C1 segment of cervical spinal cord (tissue), 14 donors: ENCODE measurements around the gene CKLF.
"Not testable (repeated sequence)": the region's sequence is repeated elsewhere in the genome, so short reads cannot be mapped to it uniquely, and the experiment has no call there.

Source experiments
- DNase-seq, 14 donors: peaks; one replicate each; lab custom pipeline; 2025; lab: John Stamatoyannopoulos, UW

The CKLF gene

GRCh38 chr16:66542396-66542795 is 10.0 kb upstream of the CKLF start:
- no peak for DNase-seq

GRCh38 chr16:66543541-66543940 is 8.8 kb upstream of the CKLF start:
- DNase-seq, result no peak

- DNase-seq, result no peak
Observed at GRCh38 chr16:66544016-66544757, 8.2 kb upstream of the CKLF start.

GRCh38 chr16:66547101-66547989 is 5.0 kb upstream of the CKLF start:
- DNase-seq, result no peak

- DNase-seq, result peak in 2 of 14 donors; percentile 20 to 27
Observed at GRCh38 chr16:66548068-66548467, 4.3 kb upstream of the CKLF start.

GRCh38 chr16:66548868-66549267 is 3.5 kb upstream of the CKLF start:
- DNase-seq, result peak in 1 of 14 donors; percentile 28

GRCh38 chr16:66549284-66550131 is 2.9 kb upstream of the CKLF start, which contains the start of gene TK2:
TK2 (minus strand) TSS chr16:66550122; CDS start chr16:66550061, 61 bp downstream.
- peak in 12 of 14 donors; percentile 44 to 83 (median 66) for DNase-seq

- DNase-seq, result peak in 4 of 14 donors; percentile 9 to 21 (median 15)
Observed at GRCh38 chr16:66551348-66551759, 1.0 kb upstream of the CKLF start.

- DNase-seq, result peak in 3 of 14 donors; percentile 52 to 75 (median 65)
Observed at GRCh38 chr16:66551788-66552285, 539 bp upstream of the CKLF start.

- no peak for DNase-seq
Observed at GRCh38 chr16:66553223-66553622, 847 bp downstream of the CKLF start.

- DNase-seq, result no peak
Observed at GRCh38 chr16:66554021-66554420, 1.6 kb downstream of the CKLF start.

- DNase-seq, result no peak
Observed at GRCh38 chr16:66554495-66554894, 2.1 kb downstream of the CKLF start.

GRCh38 chr16:66560107-66560506 is 7.7 kb downstream of the CKLF start:
- no peak for DNase-seq

- no peak for DNase-seq
Observed at GRCh38 chr16:66561381-66562080, 9.2 kb downstream of the CKLF start.

- no peak for DNase-seq
Observed at GRCh38 chr16:66562409-66562808, 10.0 kb downstream of the CKLF start.

GRCh38 chr16:66562986-66563385 is 10.6 kb downstream of the CKLF start:
- no peak for DNase-seq

GRCh38 chr16:66563574-66564334 is 11.4 kb downstream of the CKLF start:
- no peak for DNase-seq

- DNase-seq, result no peak
Observed at GRCh38 chr16:66566051-66566901, 13.9 kb downstream of the CKLF start, which contains the start of gene CMTM1. CMTM1 (plus strand) TSS chr16:66566439; CDS start chr16:66566514, 75 bp downstream.

GRCh38 chr16:66567270-66567669 is 14.9 kb downstream of the CKLF start:
- DNase-seq, result not testable (repeated sequence)
